ENCODE data around the gene FADS6. TPM values are rescaled to one million over a fixed set of nuclear protein-coding genes. Genes with fewer than 3 reads are reported as not detected.

FADS6 gene
- total and polyA plus RNA-seq, 2 of the 13 experiments (the other 11 are each of a cell fraction or from before 2014, with no cell fraction given): 0.11 TPM

DNA sequence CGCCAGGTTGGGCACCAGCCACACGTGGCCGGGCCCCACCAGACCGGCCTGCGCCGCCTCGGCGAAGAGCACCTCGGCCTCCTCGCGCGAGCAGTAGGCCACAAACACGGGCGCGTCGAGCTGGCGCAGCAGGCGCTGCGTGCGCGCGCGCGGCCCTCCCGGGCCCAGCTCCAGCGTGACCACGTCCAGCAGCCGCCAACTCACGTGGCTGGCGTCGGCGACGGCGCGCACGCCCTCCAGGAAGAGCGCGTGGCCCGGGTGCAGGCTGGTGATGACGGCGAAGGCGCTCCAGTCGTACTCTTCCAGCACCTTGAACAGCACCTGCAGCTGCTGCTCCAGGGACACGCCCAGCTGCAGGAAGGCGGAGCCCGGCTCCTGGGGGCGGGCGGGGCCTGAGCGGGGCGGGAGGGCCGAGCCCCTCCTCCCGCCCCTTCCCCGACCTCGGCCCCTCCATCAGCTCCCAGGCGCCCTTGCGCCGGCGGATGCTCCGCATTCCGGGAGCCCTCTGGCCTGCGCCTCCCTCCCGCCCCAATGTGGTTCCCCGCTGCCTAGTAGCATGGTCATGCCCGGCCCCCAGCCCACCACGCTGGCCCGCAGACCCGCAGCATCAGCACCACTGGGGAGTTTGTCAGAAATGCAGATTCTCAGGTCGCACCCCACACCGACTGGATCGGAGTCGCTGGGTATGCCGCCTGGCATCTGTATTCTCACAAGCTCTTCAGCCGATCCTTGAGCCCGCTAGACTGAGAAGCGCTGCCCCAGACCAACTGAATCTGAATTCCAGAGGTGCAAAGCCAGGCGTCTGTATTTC is 41.0 kb downstream of the FADS6 start (continued):
- TF ChIP-seq, protein P1, sequence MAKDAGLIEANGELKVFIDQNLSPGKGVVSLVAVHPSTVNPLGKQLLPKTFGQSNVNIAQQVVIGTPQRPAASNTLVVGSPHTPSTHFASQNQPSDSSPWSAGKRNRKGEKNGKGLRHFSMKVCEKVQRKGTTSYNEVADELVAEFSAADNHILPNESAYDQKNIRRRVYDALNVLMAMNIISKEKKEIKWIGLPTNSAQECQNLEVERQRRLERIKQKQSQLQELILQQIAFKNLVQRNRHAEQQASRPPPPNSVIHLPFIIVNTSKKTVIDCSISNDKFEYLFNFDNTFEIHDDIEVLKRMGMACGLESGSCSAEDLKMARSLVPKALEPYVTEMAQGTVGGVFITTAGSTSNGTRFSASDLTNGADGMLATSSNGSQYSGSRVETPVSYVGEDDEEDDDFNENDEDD (CRISPR knock-in tag; IDR thresholded peaks at IDR 0.05; ENCODE audit: borderline replicate concordance): peak; percentile 31; the same call in 1 of the 2 replicates
- TF ChIP-seq MTF1 (CRISPR knock-in tag; IDR thresholded peaks at IDR 0.05): no peak
- no peak for TF ChIP-seq REXO4 (CRISPR knock-in tag; IDR thresholded peaks at IDR 0.05; ENCODE audit: borderline replicate concordance)
- no peak for TF ChIP-seq RBAK (CRISPR knock-in tag; IDR thresholded peaks at IDR 0.05)
- TF ChIP-seq, protein P2, sequence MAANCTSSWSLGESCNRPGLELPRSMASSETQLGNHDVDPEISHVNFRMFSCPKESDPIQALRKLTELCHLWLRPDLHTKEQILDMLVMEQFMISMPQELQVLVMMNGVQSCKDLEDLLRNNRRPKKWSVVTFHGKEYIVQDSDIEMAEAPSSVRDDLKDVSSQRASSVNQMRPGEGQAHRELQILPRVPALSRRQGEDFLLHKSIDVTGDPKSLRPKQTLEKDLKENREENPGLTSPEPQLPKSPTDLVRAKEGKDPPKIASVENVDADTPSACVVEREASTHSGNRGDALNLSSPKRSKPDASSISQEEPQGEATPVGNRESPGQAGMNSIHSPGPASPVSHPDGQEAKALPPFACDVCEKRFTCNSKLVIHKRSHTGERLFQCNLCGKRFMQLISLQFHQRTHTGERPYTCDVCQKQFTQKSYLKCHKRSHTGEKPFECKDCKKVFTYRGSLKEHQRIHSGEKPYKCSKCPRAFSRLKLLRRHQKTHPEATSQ (CRISPR knock-in tag; IDR thresholded peaks at IDR 0.05; ENCODE audit: borderline replicate concordance): no peak
- TF ChIP-seq ZNF441 (CRISPR knock-in tag; IDR thresholded peaks at IDR 0.05; ENCODE audit: borderline replicate concordance): no peak
- TF ChIP-seq TP53 (CRISPR knock-in tag; conservative IDR thresholded peaks at IDR 0.05): no peak
- no peak for TF ChIP-seq ZNF496 (CRISPR knock-in tag; IDR thresholded peaks at IDR 0.05; ENCODE audit: insufficient replicate concordance)
- TF ChIP-seq, protein P3, sequence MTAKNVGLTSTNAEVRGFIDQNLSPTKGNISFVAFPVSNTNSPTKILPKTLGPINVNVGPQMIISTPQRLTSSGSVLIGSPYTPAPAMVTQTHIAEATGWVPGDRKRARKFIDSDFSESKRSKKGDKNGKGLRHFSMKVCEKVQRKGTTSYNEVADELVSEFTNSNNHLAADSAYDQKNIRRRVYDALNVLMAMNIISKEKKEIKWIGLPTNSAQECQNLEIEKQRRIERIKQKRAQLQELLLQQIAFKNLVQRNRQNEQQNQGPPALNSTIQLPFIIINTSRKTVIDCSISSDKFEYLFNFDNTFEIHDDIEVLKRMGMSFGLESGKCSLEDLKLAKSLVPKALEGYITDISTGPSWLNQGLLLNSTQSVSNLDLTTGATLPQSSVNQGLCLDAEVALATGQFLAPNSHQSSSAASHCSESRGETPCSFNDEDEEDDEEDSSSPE (CRISPR knock-in tag; IDR thresholded peaks at IDR 0.05): no peak
- TF ChIP-seq, protein P4, sequence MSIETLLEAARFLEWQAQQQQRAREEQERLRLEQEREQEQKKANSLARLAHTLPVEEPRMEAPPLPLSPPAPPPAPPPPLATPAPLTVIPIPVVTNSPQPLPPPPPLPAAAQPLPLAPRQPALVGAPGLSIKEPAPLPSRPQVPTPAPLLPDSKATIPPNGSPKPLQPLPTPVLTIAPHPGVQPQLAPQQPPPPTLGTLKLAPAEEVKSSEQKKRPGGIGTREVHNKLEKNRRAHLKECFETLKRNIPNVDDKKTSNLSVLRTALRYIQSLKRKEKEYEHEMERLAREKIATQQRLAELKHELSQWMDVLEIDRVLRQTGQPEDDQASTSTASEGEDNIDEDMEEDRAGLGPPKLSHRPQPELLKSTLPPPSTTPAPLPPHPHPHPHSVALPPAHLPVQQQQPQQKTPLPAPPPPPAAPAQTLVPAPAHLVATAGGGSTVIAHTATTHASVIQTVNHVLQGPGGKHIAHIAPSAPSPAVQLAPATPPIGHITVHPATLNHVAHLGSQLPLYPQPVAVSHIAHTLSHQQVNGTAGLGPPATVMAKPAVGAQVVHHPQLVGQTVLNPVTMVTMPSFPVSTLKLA (IDR thresholded peaks at IDR 0.05): no peak
- TF ChIP-seq, protein P5, sequence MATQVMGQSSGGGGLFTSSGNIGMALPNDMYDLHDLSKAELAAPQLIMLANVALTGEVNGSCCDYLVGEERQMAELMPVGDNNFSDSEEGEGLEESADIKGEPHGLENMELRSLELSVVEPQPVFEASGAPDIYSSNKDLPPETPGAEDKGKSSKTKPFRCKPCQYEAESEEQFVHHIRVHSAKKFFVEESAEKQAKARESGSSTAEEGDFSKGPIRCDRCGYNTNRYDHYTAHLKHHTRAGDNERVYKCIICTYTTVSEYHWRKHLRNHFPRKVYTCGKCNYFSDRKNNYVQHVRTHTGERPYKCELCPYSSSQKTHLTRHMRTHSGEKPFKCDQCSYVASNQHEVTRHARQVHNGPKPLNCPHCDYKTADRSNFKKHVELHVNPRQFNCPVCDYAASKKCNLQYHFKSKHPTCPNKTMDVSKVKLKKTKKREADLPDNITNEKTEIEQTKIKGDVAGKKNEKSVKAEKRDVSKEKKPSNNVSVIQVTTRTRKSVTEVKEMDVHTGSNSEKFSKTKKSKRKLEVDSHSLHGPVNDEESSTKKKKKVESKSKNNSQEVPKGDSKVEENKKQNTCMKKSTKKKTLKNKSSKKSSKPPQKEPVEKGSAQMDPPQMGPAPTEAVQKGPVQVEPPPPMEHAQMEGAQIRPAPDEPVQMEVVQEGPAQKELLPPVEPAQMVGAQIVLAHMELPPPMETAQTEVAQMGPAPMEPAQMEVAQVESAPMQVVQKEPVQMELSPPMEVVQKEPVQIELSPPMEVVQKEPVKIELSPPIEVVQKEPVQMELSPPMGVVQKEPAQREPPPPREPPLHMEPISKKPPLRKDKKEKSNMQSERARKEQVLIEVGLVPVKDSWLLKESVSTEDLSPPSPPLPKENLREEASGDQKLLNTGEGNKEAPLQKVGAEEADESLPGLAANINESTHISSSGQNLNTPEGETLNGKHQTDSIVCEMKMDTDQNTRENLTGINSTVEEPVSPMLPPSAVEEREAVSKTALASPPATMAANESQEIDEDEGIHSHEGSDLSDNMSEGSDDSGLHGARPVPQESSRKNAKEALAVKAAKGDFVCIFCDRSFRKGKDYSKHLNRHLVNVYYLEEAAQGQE (IDR thresholded peaks at IDR 0.05; ENCODE audit: borderline replicate concordance in 1 of 2, low read depth in 1 of 2, low read length in 2 of 2): peak; percentile 59 to 88
- no peak for TF ChIP-seq U2AF2 (IDR thresholded peaks at IDR 0.05; ENCODE audit: low read depth, low read length)
- no peak for TF ChIP-seq SOX6 (IDR thresholded peaks at IDR 0.05)
- peak; percentile 12; the same call in 1 of the 2 replicates for TF ChIP-seq SOX6 (CRISPR knock-in tag; IDR thresholded peaks at IDR 0.05)
- no peak for TF ChIP-seq POLR2AphosphoS2 (IDR thresholded peaks at IDR 0.05; ENCODE audit: low read depth, low read length)
